Measurements from ENCODE around the gene SRGAP1.
"Not testable (repeated sequence)": the region's sequence is repeated elsewhere in the genome, so short reads cannot be mapped to it uniquely, and the experiment has no call there.

SRGAP1 gene

GRCh38 chr12:64193931-64194330 lies 349.4 kb downstream of the SRGAP1 start:
- TF ChIP-seq CTCF (IDR thresholded peaks at IDR 0.05; ENCODE audit: control insufficient read depth, insufficient read depth, low read depth, low read length, missing control alignments): no peak
- no peak for DNase-seq (ENCODE audit: low read depth)
- no peak overlapping the region for H3K4me3 ChIP-seq (ENCODE audit: control insufficient read depth, low read depth, low read length)

- no peak for DNase-seq (ENCODE audit: low read depth)
- TF ChIP-seq CTCF (IDR thresholded peaks at IDR 0.05; ENCODE audit: control insufficient read depth, insufficient read depth, low read depth, low read length, missing control alignments): no peak
- no peak overlapping the region for H3K4me3 ChIP-seq (ENCODE audit: control insufficient read depth, low read depth, low read length)
Measured at GRCh38 chr12:64194333-64195149, 350.0 kb downstream of the SRGAP1 start.

- H3K4me3 ChIP-seq (ENCODE audit: control insufficient read depth, low read depth, low read length); DNase-seq (ENCODE audit: low read depth): not testable (repeated sequence)
Measured at GRCh38 chr12:64195841-64196240, 351.3 kb downstream of the SRGAP1 start.

GRCh38 chr12:64203036-64203435 lies 358.5 kb downstream of the SRGAP1 start:
- TF ChIP-seq CTCF (IDR thresholded peaks at IDR 0.05; ENCODE audit: control insufficient read depth, insufficient read depth, low read depth, low read length, missing control alignments): no peak
- no peak for DNase-seq (ENCODE audit: low read depth)
- H3K4me3 ChIP-seq (ENCODE audit: control insufficient read depth, low read depth, low read length): no peak overlapping the region

GRCh38 chr12:64203775-64204174 lies 359.3 kb downstream of the SRGAP1 start:
- no peak for DNase-seq (ENCODE audit: low read depth)
- no peak for TF ChIP-seq CTCF (IDR thresholded peaks at IDR 0.05; ENCODE audit: control insufficient read depth, insufficient read depth, low read depth, low read length, missing control alignments)
- H3K4me3 ChIP-seq (ENCODE audit: control insufficient read depth, low read depth, low read length): no peak overlapping the region

- DNase-seq (ENCODE audit: low read depth): no peak
- H3K4me3 ChIP-seq (ENCODE audit: control insufficient read depth, low read depth, low read length): no peak overlapping the region
- TF ChIP-seq CTCF (IDR thresholded peaks at IDR 0.05; ENCODE audit: control insufficient read depth, insufficient read depth, low read depth, low read length, missing control alignments): no peak
Measured at GRCh38 chr12:64205542-64205941, 361.0 kb downstream of the SRGAP1 start.

- no peak for DNase-seq (ENCODE audit: low read depth)
- H3K4me3 ChIP-seq (ENCODE audit: control insufficient read depth, low read depth, low read length): no peak overlapping the region
- no peak for TF ChIP-seq CTCF (IDR thresholded peaks at IDR 0.05; ENCODE audit: control insufficient read depth, insufficient read depth, low read depth, low read length, missing control alignments)
Measured at GRCh38 chr12:64207453-64207852, 363.0 kb downstream of the SRGAP1 start.
